ENCODE measurements around the gene CSGALNACT2. TPM values are rescaled to one million over a fixed set of nuclear protein-coding genes. Genes with fewer than 3 reads are reported as not detected.

The CSGALNACT2 gene
- total RNA-seq, 1 experiment from 2014 or later = 6.4 TPM

- Histone ChIP-seq H3K4me3 (ENCODE audit: low read depth, low read length) (no peak overlapping the region), H3K27me3 (replicated peaks; ENCODE audit: control insufficient read depth, insufficient read depth, low read length) (0 out of 2 replicates have a peak, but pooled peaks cover 1% of the 10 kb centered on the region), H3K4me1 (no peaks in the 10 kb centered on the region), H3K9me3 (no peaks in the 10 kb centered on the region), H3K36me3 (ENCODE audit: control insufficient read depth, insufficient read depth, low read length) (no peaks in the 10 kb centered on the region)
- CTCF ChIA-PET = interaction anchor here (0.7 to 1.5 kb wide), 5 partner anchors 28 to 44 kb away, joined by 3 to 7 read pairs (median 4); no protein-coding TSS in a partner anchor
- peak; percentile 24 to 56 for TF ChIP-seq CTCF (IDR thresholded peaks at IDR 0.05; ENCODE audit: insufficient read depth in 1 of 2, low read depth in 1 of 2, low read length in 1 of 2, severe bottlenecking in 1 of 2, unreplicated experiment in 1 of 2)
- Mint-ChIP-seq H3K27me3 (ENCODE audit: insufficient read depth, unreplicated experiment) (peaks cover 15% of the 10 kb centered on the region), H3K4me3 (ENCODE audit: unreplicated experiment) (no peak overlapping the region), H3K4me1 (ENCODE audit: low read depth, unreplicated experiment) (no peaks in the 10 kb centered on the region), H3K36me3 (ENCODE audit: insufficient read depth, unreplicated experiment) (no peaks in the 10 kb centered on the region), H3K27ac (ENCODE audit: unreplicated experiment) (no peak overlapping the region), H3K9me3 (ENCODE audit: unreplicated experiment) (no peaks in the 10 kb centered on the region)
- peak; percentile 52 to 60 for DNase-seq
- intact Hi-C loops (cut with micrococcal nuclease; ENCODE audit: unreplicated experiment) = loop anchor here (1.0 kb wide), 1 partner anchor 241 kb away; no protein-coding TSS in a partner anchor
- POLR2A ChIA-PET = no interaction called here
- no TSS peak for BruUV-seq (replicated peaks)
These were observed 83.4 kb downstream of the CSGALNACT2 start for GRCh38 chr10:43221419-43222209.

- no peaks in the 10 kb centered on the region for H3K4me1 Mint-ChIP-seq (ENCODE audit: low read depth, unreplicated experiment)
- no peaks in the 10 kb centered on the region for H3K36me3 ChIP-seq (ENCODE audit: control insufficient read depth, insufficient read depth, low read length)
- ChIA-PET CTCF (interaction anchor here (0.8 to 1.5 kb wide), 2 partner anchors 28 to 32 kb away, joined by 3 to 4 read pairs; no protein-coding TSS in a partner anchor), POLR2A (no interaction called here)
- no peak overlapping the region for H3K4me3 Mint-ChIP-seq (ENCODE audit: unreplicated experiment)
- intact Hi-C loops (cut with micrococcal nuclease; ENCODE audit: unreplicated experiment) = no loop called here
- no peak for DNase-seq
- no peak overlapping the region for H3K27ac Mint-ChIP-seq (ENCODE audit: unreplicated experiment)
- no peak overlapping the region for H3K4me3 ChIP-seq (ENCODE audit: low read depth, low read length)
- H3K4me1 ChIP-seq = no peaks in the 10 kb centered on the region
- H3K9me3 ChIP-seq = no peaks in the 10 kb centered on the region
- H3K27me3 ChIP-seq (replicated peaks; ENCODE audit: control insufficient read depth, insufficient read depth, low read length) = 0 out of 2 replicates have a peak, but pooled peaks cover 1% of the 10 kb centered on the region
- peaks cover 18% of the 10 kb centered on the region for H3K27me3 Mint-ChIP-seq (ENCODE audit: insufficient read depth, unreplicated experiment)
- TF ChIP-seq CTCF (IDR thresholded peaks at IDR 0.05; ENCODE audit: insufficient read depth in 1 of 2, low read depth in 1 of 2, low read length in 1 of 2, severe bottlenecking in 1 of 2, unreplicated experiment in 1 of 2) = no peak
- no peaks in the 10 kb centered on the region for H3K9me3 Mint-ChIP-seq (ENCODE audit: unreplicated experiment)
- BruUV-seq (replicated peaks) = no TSS peak
- H3K36me3 Mint-ChIP-seq (ENCODE audit: insufficient read depth, unreplicated experiment) = no peaks in the 10 kb centered on the region
These were observed 84.0 kb downstream of the CSGALNACT2 start for GRCh38 chr10:43222210-43222720.

- CTCF ChIA-PET = no interaction called here
- POLR2A ChIA-PET = no interaction called here
- H3K4me3 ChIP-seq (ENCODE audit: low read depth, low read length) = no peak overlapping the region
- TF ChIP-seq CTCF (IDR thresholded peaks at IDR 0.05; ENCODE audit: insufficient read depth in 1 of 2, low read depth in 1 of 2, low read length in 1 of 2, severe bottlenecking in 1 of 2, unreplicated experiment in 1 of 2) = no peak
- H3K36me3 ChIP-seq (ENCODE audit: control insufficient read depth, insufficient read depth, low read length) = no peaks in the 10 kb centered on the region
- Mint-ChIP-seq H3K36me3 (ENCODE audit: insufficient read depth, unreplicated experiment) (no peaks in the 10 kb centered on the region), H3K4me1 (ENCODE audit: low read depth, unreplicated experiment) (no peaks in the 10 kb centered on the region), H3K27me3 (ENCODE audit: insufficient read depth, unreplicated experiment) (peaks cover 15% of the 10 kb centered on the region), H3K27ac (ENCODE audit: unreplicated experiment) (no peak overlapping the region), H3K9me3 (ENCODE audit: unreplicated experiment) (no peaks in the 10 kb centered on the region), H3K4me3 (ENCODE audit: unreplicated experiment) (no peak overlapping the region)
- no peaks in the 10 kb centered on the region for H3K9me3 ChIP-seq
- H3K4me1 ChIP-seq = no peaks in the 10 kb centered on the region
- 0 out of 2 replicates have a peak, but pooled peaks cover 1% of the 10 kb centered on the region for H3K27me3 ChIP-seq (replicated peaks; ENCODE audit: control insufficient read depth, insufficient read depth, low read length)
- BruUV-seq (replicated peaks) = no TSS peak
- intact Hi-C loops (cut with micrococcal nuclease; ENCODE audit: unreplicated experiment) = no loop called here
- DNase-seq = no peak
These were observed 84.8 kb downstream of the CSGALNACT2 start for GRCh38 chr10:43223056-43223455.
